PC-9 (cell line): ENCODE measurements around the gene CHI3L1. TPM values are rescaled to one million over a fixed set of nuclear protein-coding genes. Genes with fewer than 3 reads are reported as not detected.

Source experiments
- BruUV-seq: library from RNA; stranded (reverse); fragments of 400-500 nt; replicated peaks from 2 replicates; lab custom pipeline; 2021; lab: Mats Ljungman, UMichigan
- CTCF ChIA-PET: fragments of 300-600 bp; sonication (Branson Sonifier 250); formaldehyde crosslinking; loops from one replicate; lab custom pipeline; 2022; ENCODE audit warnings: antibody characterized with exemption; lab: Charles Lee
- POLR2A ChIA-PET: fragments of 300-600 bp; sonication (Branson Sonifier 250); formaldehyde crosslinking; loops from one replicate; lab custom pipeline; 2022; ENCODE audit warnings: antibody characterized with exemption; ENCODE audit not compliant: unreplicated experiment; lab: Charles Lee
- DNase-seq, 2 experiments: peaks; one replicate each; pipeline versions ENCODE4 v3.0.0 to v3.0.0-alpha.2; 2015 to 2022; ENCODE audit warnings: mixed read lengths in 1 of 2
- H2AFZ ChIP-seq: fragments of 200-600 bp; sonication (generic); 2 replicates; pipeline ENCODE4 v1.8.1; 2017; ENCODE audit warnings: antibody characterized with exemption
- H3F3A ChIP-seq: fragments of 200-600 bp; sonication (generic); 2 replicates; pipeline ENCODE4 v1.8.1; 2017; ENCODE audit warnings: antibody characterized with exemption, mild to moderate bottlenecking, low read depth; ENCODE audit not compliant: insufficient read depth
- H3K27ac ChIP-seq: fragments of 200-600 bp; sonication (generic); 2 replicates; pipeline ENCODE4 v1.6.1; 2016; ENCODE audit warnings: mixed run types
- H3K27me3 ChIP-seq: fragments of 200-600 bp; sonication (generic); 2 replicates; pipeline ENCODE4 v1.6.1; 2016; ENCODE audit warnings: low read depth, mixed run types; ENCODE audit not compliant: insufficient read depth
- H3K36me3 ChIP-seq: fragments of 200-600 bp; sonication (generic); 2 replicates; pipeline ENCODE4 v1.6.1; 2016; ENCODE audit warnings: low read depth, mixed run types
- H3K4me1 ChIP-seq: fragments of 200-600 bp; sonication (generic); replicated peaks from 2 replicates; pipeline ENCODE4 v1.6.1; 2016; ENCODE audit warnings: mixed run types; ENCODE audit not compliant: insufficient read depth
- H3K4me2 ChIP-seq: fragments of 200-600 bp; sonication (generic); 2 replicates; pipeline ENCODE4 v1.6.1; 2017; ENCODE audit warnings: mixed run types
- H3K4me3 ChIP-seq: fragments of 200-600 bp; sonication (generic); 2 replicates; pipeline ENCODE4 v1.6.1; 2016; ENCODE audit warnings: mixed run types
- H3K79me2 ChIP-seq: fragments of 200-600 bp; sonication (generic); 2 replicates; pipeline ENCODE4 v1.6.1; 2017; ENCODE audit warnings: low read depth, mixed run types
- H3K9me2 ChIP-seq: fragments of 200-600 bp; sonication (generic); 2 replicates; pipeline ENCODE4 v1.8.1; 2017; ENCODE audit warnings: mild to moderate bottlenecking; ENCODE audit not compliant: insufficient read depth
- H3K9me3 ChIP-seq: fragments of 200-600 bp; sonication (generic); 2 replicates; pipeline ENCODE4 v1.8.1; 2016; ENCODE audit warnings: low read depth; ENCODE audit not compliant: insufficient read depth
- H4K20me1 ChIP-seq: fragments of 200-600 bp; sonication (generic); 2 replicates; pipeline ENCODE4 v1.8.1; 2017; ENCODE audit not compliant: insufficient read depth
- EZH2 ChIP-seq: fragments of 200-600 bp; sonication (generic); IDR thresholded peaks from 2 replicates; pipeline ENCODE4 v1.8.0; 2017; ENCODE audit warnings: antibody characterized with exemption, low read depth
- intact Hi-C: fragments of 100-400 bp; cut with micrococcal nuclease; formaldehyde crosslinking; loops from one replicate; pipeline ENCODE4 v1.10.0; 2022; ENCODE audit not compliant: unreplicated experiment
- total RNA-seq: library from RNA; stranded (reverse); gene quantifications from 2 replicates; pipeline ENCODE4 v1.2.3, GENCODE V29; 2021
- TF ChIP-seq, protein P1 (sequence below): fragments of 200-600 bp; sonication (generic); conservative IDR thresholded peaks from 2 replicates; pipeline ENCODE4 v1.6.1; 2017; ENCODE audit warnings: mixed run types, antibody characterized with exemption, mild to moderate bottlenecking, moderate library complexity

Gene CHI3L1
- total RNA-seq, 1 experiment from 2014 or later, result not detected

DNA sequence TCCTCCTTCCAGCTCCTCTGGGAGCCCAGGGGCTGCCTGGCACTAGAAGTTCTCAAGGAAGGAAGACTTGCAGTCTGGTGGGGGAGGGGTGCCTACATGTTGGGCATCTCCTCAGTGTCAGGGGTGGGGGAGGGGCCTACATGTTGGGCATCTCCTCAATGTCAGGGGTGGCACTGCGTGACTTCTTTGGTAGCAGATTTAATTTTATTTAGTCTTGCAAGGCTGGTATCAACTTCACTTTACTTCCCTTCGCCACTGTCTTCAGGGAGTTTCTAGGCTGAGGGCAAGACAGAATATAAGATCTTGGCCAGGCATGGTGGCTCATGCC is 40.5 kb downstream of the CHI3L1 start:
- no peak overlapping the region for H3K4me2 ChIP-seq
- H3F3A ChIP-seq, result 0 out of 2 replicates have a peak, but pooled peaks cover 8% of the 10 kb centered on the region
- H4K20me1 ChIP-seq, result no peaks in the 10 kb centered on the region
- no peak overlapping the region for H2AFZ ChIP-seq
- no peaks in the 10 kb centered on the region for H3K9me3 ChIP-seq
- H3K9me2 ChIP-seq, result no peaks in the 10 kb centered on the region
- no TSS peak for BruUV-seq
- H3K27me3 ChIP-seq, result no peaks in the 10 kb centered on the region
- intact Hi-C loops, result no loop called here
- ChIA-PET CTCF (no interaction called here), POLR2A (no interaction called here)
- TF ChIP-seq, protein P1, sequence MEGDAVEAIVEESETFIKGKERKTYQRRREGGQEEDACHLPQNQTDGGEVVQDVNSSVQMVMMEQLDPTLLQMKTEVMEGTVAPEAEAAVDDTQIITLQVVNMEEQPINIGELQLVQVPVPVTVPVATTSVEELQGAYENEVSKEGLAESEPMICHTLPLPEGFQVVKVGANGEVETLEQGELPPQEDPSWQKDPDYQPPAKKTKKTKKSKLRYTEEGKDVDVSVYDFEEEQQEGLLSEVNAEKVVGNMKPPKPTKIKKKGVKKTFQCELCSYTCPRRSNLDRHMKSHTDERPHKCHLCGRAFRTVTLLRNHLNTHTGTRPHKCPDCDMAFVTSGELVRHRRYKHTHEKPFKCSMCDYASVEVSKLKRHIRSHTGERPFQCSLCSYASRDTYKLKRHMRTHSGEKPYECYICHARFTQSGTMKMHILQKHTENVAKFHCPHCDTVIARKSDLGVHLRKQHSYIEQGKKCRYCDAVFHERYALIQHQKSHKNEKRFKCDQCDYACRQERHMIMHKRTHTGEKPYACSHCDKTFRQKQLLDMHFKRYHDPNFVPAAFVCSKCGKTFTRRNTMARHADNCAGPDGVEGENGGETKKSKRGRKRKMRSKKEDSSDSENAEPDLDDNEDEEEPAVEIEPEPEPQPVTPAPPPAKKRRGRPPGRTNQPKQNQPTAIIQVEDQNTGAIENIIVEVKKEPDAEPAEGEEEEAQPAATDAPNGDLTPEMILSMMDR, result no peak
- TF ChIP-seq EZH2, result no peak
- peaks cover 10% of the 10 kb centered on the region; the same call in 1 of the 2 replicates for H3K4me1 ChIP-seq
- H3K79me2 ChIP-seq, result no peaks in the 10 kb centered on the region; the same call in 1 of the 2 replicates
- DNase-seq, result no peak
- H3K36me3 ChIP-seq, result peaks cover 5% of the 10 kb centered on the region; the same call in 1 of the 2 replicates
- H3K4me3 ChIP-seq, result no peak overlapping the region
- H3K27ac ChIP-seq, result no peak overlapping the region

DNA sequence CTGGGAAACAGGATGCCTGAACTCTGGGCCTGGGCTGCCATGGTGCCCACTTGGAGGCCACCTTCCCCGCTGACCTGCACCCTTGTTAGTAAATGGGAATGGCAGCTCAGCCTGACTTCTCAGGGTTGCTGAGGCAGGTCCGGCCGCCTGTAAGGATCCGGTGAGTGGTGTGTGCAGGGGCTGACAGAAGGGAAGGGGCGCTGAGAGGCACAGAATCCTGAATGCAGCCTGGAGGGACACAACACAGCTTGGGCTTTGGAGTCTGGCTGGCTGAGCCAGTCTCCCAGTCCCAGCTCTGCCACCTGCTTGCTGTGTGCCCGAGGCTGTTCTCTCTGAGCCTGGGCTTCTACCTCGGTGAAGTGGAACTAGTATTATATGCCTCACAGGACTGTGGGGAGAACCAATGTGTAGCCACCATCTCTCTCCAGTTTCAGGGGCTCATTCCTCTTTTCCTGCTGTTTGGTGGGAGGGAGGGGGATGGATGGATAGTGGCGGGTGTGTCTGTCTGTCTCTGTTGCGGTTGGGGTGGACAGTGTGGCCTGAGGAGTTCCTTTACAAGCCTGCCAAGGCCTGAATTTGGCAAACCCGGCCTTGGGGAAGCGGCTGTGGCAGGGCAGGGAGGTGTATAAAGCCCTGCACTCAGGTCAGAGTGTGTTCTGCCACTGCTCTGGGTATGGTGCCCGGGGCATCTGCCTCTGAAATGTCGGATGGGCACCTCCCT is 41.0 kb downstream of the CHI3L1 start:
- H3K27me3 ChIP-seq, result no peaks in the 10 kb centered on the region
- no peaks in the 10 kb centered on the region for H4K20me1 ChIP-seq
- 0 out of 2 replicates have a peak, but pooled peaks cover 8% of the 10 kb centered on the region for H3F3A ChIP-seq
- 0 out of 2 replicates have a peak, but pooled peaks cover 10% of the 10 kb centered on the region for H3K4me1 ChIP-seq
- intact Hi-C loops, result no loop called here
- H3K36me3 ChIP-seq, result peaks cover 5% of the 10 kb centered on the region; the same call in 1 of the 2 replicates
- DNase-seq, result no peak
- BruUV-seq, result no TSS peak
- CTCF ChIA-PET, result no interaction called here
- H3K27ac ChIP-seq, result no peak overlapping the region
- no peaks in the 10 kb centered on the region for H3K9me3 ChIP-seq
- H3K9me2 ChIP-seq, result no peaks in the 10 kb centered on the region
- H3K4me3 ChIP-seq, result no peak overlapping the region
- POLR2A ChIA-PET, result no interaction called here
- no peak for TF ChIP-seq EZH2
- TF ChIP-seq, protein P1, result no peak
- no peak overlapping the region for H2AFZ ChIP-seq
- no peak overlapping the region for H3K4me2 ChIP-seq
- H3K79me2 ChIP-seq, result no peaks in the 10 kb centered on the region; the same call in 1 of the 2 replicates

DNA sequence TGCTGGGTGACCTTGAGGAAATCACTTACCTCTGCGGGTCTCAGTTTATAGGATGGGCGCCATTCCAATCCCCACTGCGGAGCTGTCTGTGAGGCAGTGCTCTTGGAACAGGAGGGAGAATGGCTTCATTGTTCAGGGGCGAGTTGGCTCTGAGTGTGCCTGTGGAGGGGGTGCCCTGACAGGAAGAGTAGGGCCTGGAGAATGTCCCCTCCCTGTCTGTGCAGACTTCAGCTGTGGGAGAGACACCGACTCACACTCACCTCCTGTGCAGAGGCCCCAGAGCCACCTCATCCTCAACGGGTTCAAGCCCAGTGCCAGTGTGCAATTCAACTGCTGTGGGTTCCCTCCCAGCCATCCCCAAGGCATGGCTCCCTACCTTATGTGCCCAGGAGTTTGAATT is 41.8 kb downstream of the CHI3L1 start:
- CTCF ChIA-PET, result no interaction called here
- Histone ChIP-seq H4K20me1 (no peaks in the 10 kb centered on the region), H3K9me2 (no peaks in the 10 kb centered on the region), H3K9me3 (no peaks in the 10 kb centered on the region), H3K27ac (no peak overlapping the region), H2AFZ (no peak overlapping the region), H3K4me2 (no peak overlapping the region), H3K79me2 (no peaks in the 10 kb centered on the region), H3F3A (0 out of 2 replicates have a peak, but pooled peaks cover 6% of the 10 kb centered on the region), H3K4me1 (0 out of 2 replicates have a peak, but pooled peaks cover 10% of the 10 kb centered on the region), H3K27me3 (no peaks in the 10 kb centered on the region), H3K36me3 (peaks cover 5% of the 10 kb centered on the region; the same call in 1 of the 2 replicates), H3K4me3 (no peak overlapping the region)
- BruUV-seq, result no TSS peak
- DNase-seq, result no peak
- TF ChIP-seq, protein P1, result no peak
- TF ChIP-seq EZH2, result no peak
- POLR2A ChIA-PET, result no interaction called here
- intact Hi-C loops, result no loop called here
